ENCODE measurements around the gene RARS1.

DNA sequence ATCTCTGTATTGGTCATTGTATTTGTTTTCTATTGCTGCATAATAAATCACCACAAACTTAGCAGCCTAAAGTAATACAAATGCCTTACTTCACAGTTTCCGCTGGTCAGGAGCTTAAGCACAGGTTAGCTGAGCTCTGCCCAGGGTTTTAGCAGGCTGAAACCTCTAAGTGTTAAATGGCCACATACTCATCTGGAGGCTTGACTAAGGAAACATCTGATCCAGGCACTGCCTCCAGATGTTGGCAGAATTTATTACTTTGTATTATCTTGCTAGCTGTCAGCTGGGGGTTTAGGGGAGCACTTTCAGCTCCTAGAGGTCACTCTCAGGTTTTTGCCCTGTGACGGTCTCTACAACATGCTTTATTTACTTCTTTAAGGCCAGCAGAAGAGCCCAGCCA, 23.2 kb upstream of the RARS1 start:
- TF ChIP-seq, protein P1, sequence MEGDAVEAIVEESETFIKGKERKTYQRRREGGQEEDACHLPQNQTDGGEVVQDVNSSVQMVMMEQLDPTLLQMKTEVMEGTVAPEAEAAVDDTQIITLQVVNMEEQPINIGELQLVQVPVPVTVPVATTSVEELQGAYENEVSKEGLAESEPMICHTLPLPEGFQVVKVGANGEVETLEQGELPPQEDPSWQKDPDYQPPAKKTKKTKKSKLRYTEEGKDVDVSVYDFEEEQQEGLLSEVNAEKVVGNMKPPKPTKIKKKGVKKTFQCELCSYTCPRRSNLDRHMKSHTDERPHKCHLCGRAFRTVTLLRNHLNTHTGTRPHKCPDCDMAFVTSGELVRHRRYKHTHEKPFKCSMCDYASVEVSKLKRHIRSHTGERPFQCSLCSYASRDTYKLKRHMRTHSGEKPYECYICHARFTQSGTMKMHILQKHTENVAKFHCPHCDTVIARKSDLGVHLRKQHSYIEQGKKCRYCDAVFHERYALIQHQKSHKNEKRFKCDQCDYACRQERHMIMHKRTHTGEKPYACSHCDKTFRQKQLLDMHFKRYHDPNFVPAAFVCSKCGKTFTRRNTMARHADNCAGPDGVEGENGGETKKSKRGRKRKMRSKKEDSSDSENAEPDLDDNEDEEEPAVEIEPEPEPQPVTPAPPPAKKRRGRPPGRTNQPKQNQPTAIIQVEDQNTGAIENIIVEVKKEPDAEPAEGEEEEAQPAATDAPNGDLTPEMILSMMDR (IDR thresholded peaks at IDR 0.05), result no peak
- TF ChIP-seq TCF7L2 (IDR thresholded peaks at IDR 0.05; ENCODE audit: low read depth, low read length), result no peak

Data from Panc1 (cell line).